SK-N-SH treated with all-trans-retinoic acid at 6 μM for 48 hours (cell line): ENCODE results near the gene TRPM6.
"Not testable (repeated sequence)": the region's sequence is repeated elsewhere in the genome, so short reads cannot be mapped to it uniquely, and the experiment has no call there.

ENCODE experiments used
- ATAC-seq: fragments of 200-7000 bp; cut with Tn5 transposase; 3 replicates; pipeline ENCODE4 v1.9.1; 2020; ENCODE audit warnings: mild to moderate bottlenecking, moderate library complexity
- ARNTL ChIP-seq: fragments of 450-650 bp; formaldehyde crosslinking; IDR thresholded peaks from 2 replicates; pipeline ENCODE4 v1.5.0; 2020; ENCODE audit warnings: low read depth, mild to moderate bottlenecking, moderate library complexity, borderline replicate concordance
- CSDC2 ChIP-seq: fragments of 250-450 bp; sonication (Bioruptor Pico); IDR thresholded peaks from 2 replicates; pipeline ENCODE4 v1.5.0; 2020; ENCODE audit warnings: mild to moderate bottlenecking, moderate library complexity
- ESRRG ChIP-seq: fragments of 250-450 bp; sonication (Bioruptor Pico); IDR thresholded peaks from 2 replicates; pipeline ENCODE4 v1.6.1; 2021; ENCODE audit warnings: mild to moderate bottlenecking
- GLIS3 ChIP-seq: fragments of 250-450 bp; sonication (Bioruptor Pico); IDR thresholded peaks from 2 replicates; pipeline ENCODE4 v1.5.0; 2020; ENCODE audit warnings: mild to moderate bottlenecking, moderate library complexity
- ISL1 ChIP-seq: fragments of 250-450 bp; sonication (Bioruptor Pico); IDR thresholded peaks from 2 replicates; pipeline ENCODE4 v2.1.2; 2022; ENCODE audit warnings: mild to moderate bottlenecking, moderate library complexity
- OSR1 ChIP-seq: fragments of 250-450 bp; sonication (Bioruptor Pico); IDR thresholded peaks from 2 replicates; pipeline ENCODE4 v1.8.0; 2022; ENCODE audit warnings: moderate library complexity, mild to moderate bottlenecking, inconsistent platforms
- PPARA ChIP-seq: fragments of 250-450 bp; sonication (Bioruptor Pico); IDR thresholded peaks from 2 replicates; pipeline ENCODE4 v1.5.0; 2020; ENCODE audit warnings: mild to moderate bottlenecking, borderline replicate concordance
- RARB ChIP-seq: fragments of 250-450 bp; sonication (Bioruptor Pico); IDR thresholded peaks from 2 replicates; pipeline ENCODE4 v1.8.0; 2021; ENCODE audit warnings: mild to moderate bottlenecking, moderate library complexity
- SNAI2 ChIP-seq: fragments of 250-450 bp; sonication (Bioruptor Pico); IDR thresholded peaks from 2 replicates; pipeline ENCODE4 v1.5.0; 2020; ENCODE audit warnings: mild to moderate bottlenecking, moderate library complexity
- TCF4 ChIP-seq: fragments of 250-450 bp; sonication (Bioruptor Pico); IDR thresholded peaks from 2 replicates; pipeline ENCODE4 v1.8.0; 2021; ENCODE audit warnings: mild to moderate bottlenecking, moderate library complexity, borderline replicate concordance
- ZFP3 ChIP-seq: fragments of 250-450 bp; sonication (Bioruptor Pico); IDR thresholded peaks from 2 replicates; pipeline ENCODE4 v1.5.0; 2020; ENCODE audit warnings: mild to moderate bottlenecking, moderate library complexity
- ZNF565 ChIP-seq: fragments of 450-650 bp; formaldehyde crosslinking; conservative IDR thresholded peaks from 2 replicates; pipeline ENCODE4 v1.5.0; 2020; ENCODE audit warnings: low read depth, mild to moderate bottlenecking, moderate library complexity
- TF ChIP-seq, protein P1 (sequence below): fragments of 250-450 bp; sonication (Bioruptor Pico); IDR thresholded peaks from 2 replicates; pipeline ENCODE4 v1.5.1; 2020; ENCODE audit warnings: low read depth, mild to moderate bottlenecking, moderate library complexity
- TF ChIP-seq, protein P2 (sequence below): fragments of 250-450 bp; sonication (Bioruptor Pico); IDR thresholded peaks from 2 replicates; pipeline ENCODE4 v1.8.0; 2021; ENCODE audit warnings: low read depth, mild to moderate bottlenecking, moderate library complexity, borderline replicate concordance
- TF ChIP-seq, protein P3 (sequence below): fragments of 250-450 bp; sonication (Bioruptor Pico); IDR thresholded peaks from 2 replicates; pipeline ENCODE4 v1.5.1; 2021; ENCODE audit warnings: mild to moderate bottlenecking, moderate library complexity
- TF ChIP-seq, protein P4 (sequence below): fragments of 250-450 bp; sonication (Bioruptor Pico); IDR thresholded peaks from 2 replicates; pipeline ENCODE4 v1.8.0; 2020; ENCODE audit warnings: mild to moderate bottlenecking, moderate library complexity, borderline replicate concordance

TRPM6 gene

DNA sequence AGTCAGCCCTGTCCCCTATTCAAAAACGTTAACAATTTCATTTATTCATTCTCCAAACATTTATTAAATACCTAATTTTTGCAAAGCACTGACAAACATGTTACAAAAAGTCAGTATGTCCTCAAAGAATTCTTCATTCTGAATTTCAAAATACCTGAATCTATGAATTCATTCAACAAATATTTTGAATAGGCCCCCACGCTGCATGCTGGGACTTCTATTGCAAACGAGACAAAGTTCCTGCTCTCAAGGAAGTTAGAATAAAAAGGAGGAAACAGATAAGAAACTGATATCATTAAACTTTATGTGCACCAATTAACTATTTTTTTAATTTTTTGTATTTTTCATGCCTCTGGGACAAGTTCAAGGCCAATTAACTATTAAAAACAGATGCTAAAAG lies 26.6 kb downstream of the TRPM6 start:
- TF ChIP-seq, protein P1, sequence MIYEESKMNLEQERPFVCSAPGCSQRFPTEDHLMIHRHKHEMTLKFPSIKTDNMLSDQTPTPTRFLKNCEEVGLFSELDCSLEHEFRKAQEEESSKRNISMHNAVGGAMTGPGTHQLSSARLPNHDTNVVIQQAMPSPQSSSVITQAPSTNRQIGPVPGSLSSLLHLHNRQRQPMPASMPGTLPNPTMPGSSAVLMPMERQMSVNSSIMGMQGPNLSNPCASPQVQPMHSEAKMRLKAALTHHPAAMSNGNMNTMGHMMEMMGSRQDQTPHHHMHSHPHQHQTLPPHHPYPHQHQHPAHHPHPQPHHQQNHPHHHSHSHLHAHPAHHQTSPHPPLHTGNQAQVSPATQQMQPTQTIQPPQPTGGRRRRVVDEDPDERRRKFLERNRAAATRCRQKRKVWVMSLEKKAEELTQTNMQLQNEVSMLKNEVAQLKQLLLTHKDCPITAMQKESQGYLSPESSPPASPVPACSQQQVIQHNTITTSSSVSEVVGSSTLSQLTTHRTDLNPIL (CRISPR knock-in tag) = no peak
- TF ChIP-seq PPARA (CRISPR knock-in tag) = no peak
- TF ChIP-seq RARB = no peak
- TF ChIP-seq ZFP3 (CRISPR knock-in tag) = no peak
- TF ChIP-seq ZNF565 (CRISPR knock-in tag) = no peak
- TF ChIP-seq, protein P2, sequence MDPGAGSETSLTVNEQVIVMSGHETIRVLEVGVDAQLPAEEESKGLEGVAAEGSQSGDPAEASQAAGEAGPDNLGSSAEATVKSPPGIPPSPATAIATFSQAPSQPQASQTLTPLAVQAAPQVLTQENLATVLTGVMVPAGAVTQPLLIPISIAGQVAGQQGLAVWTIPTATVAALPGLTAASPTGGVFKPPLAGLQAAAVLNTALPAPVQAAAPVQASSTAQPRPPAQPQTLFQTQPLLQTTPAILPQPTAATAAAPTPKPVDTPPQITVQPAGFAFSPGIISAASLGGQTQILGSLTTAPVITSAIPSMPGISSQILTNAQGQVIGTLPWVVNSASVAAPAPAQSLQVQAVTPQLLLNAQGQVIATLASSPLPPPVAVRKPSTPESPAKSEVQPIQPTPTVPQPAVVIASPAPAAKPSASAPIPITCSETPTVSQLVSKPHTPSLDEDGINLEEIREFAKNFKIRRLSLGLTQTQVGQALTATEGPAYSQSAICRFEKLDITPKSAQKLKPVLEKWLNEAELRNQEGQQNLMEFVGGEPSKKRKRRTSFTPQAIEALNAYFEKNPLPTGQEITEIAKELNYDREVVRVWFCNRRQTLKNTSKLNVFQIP (CRISPR knock-in tag) = no peak
- TF ChIP-seq, protein P3, sequence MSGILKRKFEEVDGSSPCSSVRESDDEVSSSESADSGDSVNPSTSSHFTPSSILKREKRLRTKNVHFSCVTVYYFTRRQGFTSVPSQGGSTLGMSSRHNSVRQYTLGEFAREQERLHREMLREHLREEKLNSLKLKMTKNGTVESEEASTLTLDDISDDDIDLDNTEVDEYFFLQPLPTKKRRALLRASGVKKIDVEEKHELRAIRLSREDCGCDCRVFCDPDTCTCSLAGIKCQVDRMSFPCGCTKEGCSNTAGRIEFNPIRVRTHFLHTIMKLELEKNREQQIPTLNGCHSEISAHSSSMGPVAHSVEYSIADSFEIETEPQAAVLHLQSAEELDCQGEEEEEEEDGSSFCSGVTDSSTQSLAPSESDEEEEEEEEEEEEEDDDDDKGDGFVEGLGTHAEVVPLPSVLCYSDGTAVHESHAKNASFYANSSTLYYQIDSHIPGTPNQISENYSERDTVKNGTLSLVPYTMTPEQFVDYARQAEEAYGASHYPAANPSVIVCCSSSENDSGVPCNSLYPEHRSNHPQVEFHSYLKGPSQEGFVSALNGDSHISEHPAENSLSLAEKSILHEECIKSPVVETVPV (CRISPR knock-in tag) = no peak
- TF ChIP-seq ESRRG = no peak
- no peak for TF ChIP-seq GLIS3 (CRISPR knock-in tag)
- TF ChIP-seq, protein P4, sequence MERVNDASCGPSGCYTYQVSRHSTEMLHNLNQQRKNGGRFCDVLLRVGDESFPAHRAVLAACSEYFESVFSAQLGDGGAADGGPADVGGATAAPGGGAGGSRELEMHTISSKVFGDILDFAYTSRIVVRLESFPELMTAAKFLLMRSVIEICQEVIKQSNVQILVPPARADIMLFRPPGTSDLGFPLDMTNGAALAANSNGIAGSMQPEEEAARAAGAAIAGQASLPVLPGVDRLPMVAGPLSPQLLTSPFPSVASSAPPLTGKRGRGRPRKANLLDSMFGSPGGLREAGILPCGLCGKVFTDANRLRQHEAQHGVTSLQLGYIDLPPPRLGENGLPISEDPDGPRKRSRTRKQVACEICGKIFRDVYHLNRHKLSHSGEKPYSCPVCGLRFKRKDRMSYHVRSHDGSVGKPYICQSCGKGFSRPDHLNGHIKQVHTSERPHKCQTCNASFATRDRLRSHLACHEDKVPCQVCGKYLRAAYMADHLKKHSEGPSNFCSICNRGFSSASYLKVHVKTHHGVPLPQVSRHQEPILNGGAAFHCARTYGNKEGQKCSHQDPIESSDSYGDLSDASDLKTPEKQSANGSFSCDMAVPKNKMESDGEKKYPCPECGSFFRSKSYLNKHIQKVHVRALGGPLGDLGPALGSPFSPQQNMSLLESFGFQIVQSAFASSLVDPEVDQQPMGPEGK (CRISPR knock-in tag) = no peak
- no peak for TF ChIP-seq ARNTL (CRISPR knock-in tag)
- no peak for TF ChIP-seq TCF4 (CRISPR knock-in tag)
- TF ChIP-seq SNAI2 (CRISPR knock-in tag) = no peak
- ATAC-seq = no peak

DNA sequence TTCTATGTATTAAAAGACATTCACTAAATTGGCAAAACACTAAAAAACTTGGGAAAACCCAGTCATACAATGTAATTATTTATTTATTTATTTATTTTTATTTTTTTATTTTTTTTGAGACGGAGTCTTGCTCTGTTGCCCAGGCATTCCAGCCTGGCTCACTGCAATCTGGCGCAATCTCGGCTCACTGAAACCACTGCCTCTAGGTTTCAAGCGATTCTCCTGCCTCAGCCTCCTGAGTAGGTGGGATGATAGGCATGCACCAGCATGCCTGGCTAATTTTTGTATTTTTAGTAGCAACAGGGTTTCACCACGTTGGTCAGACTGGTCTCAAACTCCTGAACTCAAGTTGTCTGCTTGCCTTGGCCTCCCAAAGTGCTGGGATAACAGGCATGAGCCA lies 27.5 kb downstream of the TRPM6 start:
- not testable (repeated sequence) for ATAC-seq

DNA sequence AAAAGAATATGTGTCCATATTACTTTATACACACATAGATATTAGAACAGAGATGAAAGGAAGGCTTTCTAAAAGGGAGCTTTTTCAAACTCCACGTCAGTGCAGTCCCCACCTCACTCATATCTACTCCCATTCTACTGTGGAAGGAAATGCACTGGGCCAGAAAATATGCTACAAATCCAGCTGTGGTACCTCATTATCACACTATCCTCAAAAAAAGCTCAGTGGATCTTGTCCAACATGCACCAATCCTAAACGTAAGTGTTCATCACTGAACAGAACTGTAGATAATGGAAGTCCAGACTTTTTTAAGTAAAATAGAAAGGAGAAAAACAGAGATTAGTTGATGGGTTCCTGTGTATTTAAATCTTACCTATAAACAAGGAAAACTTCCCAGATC lies 27.9 kb downstream of the TRPM6 start:
- no peak for ATAC-seq
- TF ChIP-seq ARNTL (CRISPR knock-in tag) = no peak
- TF ChIP-seq, protein P1 (CRISPR knock-in tag) = no peak
- TF ChIP-seq, protein P4 (CRISPR knock-in tag) = no peak

DNA sequence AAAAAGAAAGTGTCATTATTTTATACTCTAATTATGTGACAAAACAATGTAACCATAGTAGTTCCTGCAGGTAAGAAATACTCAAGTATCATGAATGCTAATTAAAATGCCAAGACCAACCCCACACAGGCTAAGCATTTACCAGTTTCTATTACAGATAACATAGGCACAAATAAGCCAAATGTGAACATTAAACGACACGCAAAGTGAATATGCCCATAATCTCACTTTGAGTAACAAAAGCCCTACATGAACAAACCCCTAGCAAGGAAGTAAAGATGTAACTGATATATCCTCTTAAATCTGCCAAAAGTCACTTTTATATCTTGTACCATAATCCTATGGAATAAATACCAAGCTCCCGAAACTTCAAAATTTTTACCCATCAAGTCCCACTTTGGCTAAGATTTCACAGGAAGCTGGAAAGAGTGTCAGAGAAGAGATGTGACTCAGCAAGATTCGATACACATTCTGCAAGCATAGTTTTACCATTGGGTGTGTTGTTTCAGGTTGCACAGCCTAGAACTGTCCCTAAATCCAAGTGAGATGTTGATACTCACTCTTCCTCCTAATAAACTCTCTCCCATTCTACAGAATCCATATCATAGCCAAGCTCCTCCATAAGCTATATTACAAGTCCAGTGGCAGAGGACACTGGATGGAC lies 28.8 kb downstream of the TRPM6 start:
- no peak for TF ChIP-seq PPARA (CRISPR knock-in tag)
- ATAC-seq = no peak

DNA sequence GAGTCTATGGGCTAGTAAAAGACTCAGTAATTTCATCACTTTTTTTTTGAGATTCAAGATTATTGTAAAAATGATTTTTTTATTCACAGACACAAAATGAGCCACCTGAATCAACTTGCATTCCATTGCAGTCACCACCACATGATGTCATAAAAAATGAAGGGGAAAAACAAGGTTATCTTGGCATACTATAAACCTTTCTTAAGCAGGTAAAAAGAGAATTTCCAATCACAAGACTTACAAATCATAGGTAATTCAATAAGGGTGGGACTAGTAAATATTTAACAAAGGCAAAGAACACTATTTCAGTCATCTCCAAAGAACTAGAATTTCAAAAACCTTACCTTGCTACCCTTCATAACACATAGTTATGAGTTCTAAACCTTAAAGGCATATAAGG lies 30.7 kb downstream of the TRPM6 start:
- TF ChIP-seq RARB = no peak
- no peak for TF ChIP-seq TCF4 (CRISPR knock-in tag)
- TF ChIP-seq, protein P4 (CRISPR knock-in tag) = no peak
- no peak for TF ChIP-seq OSR1 (CRISPR knock-in tag)
- no peak for TF ChIP-seq GLIS3 (CRISPR knock-in tag)
- no peak for TF ChIP-seq CSDC2 (CRISPR knock-in tag)
- no peak for TF ChIP-seq ISL1 (CRISPR knock-in tag)

More for the DNA sequence above, 30.7 kb downstream of the TRPM6 start:
- ATAC-seq = no peak
